Neural crest cell (in vitro differentiated cells): ENCODE data around the gene HNRNPU. TPM values are rescaled to one million over a fixed set of nuclear protein-coding genes. Genes with fewer than 3 reads are reported as not detected.
A peak's percentile ranks its signal among the peaks of the same experiment; 100 is the strongest.

Experiments
- DNase-seq: peaks from one replicate; pipeline ENCODE4 v3.0.0; 2021; ENCODE audit warnings: low read depth, mixed read lengths, low spot score
- H3K27ac Mint-ChIP-seq: one replicate; pipeline ENCODE4 v1.8.0; 2021; ENCODE audit warnings: mild to moderate bottlenecking, mixed read lengths; ENCODE audit not compliant: unreplicated experiment
- H3K27me3 Mint-ChIP-seq: 2 replicates; pipeline ENCODE4 v1.8.0; 2021; ENCODE audit warnings: low read depth, mild to moderate bottlenecking, mixed read lengths
- H3K36me3 Mint-ChIP-seq: 2 replicates; pipeline ENCODE4 v1.8.0; 2021; ENCODE audit warnings: low read depth, mild to moderate bottlenecking, mixed read lengths
- H3K4me1 Mint-ChIP-seq: 2 replicates; pipeline ENCODE4 v1.8.0; 2021; ENCODE audit warnings: mixed read lengths
- H3K4me3 Mint-ChIP-seq: one replicate; pipeline ENCODE4 v1.8.0; 2021; ENCODE audit warnings: mild to moderate bottlenecking, mixed read lengths
- H3K9me3 Mint-ChIP-seq: 2 replicates; pipeline ENCODE4 v1.8.0; 2021; ENCODE audit warnings: mixed read lengths
- CTCF ChIP-seq: fragments of 200-600 bp; sonication (generic); conservative IDR thresholded peaks from 2 replicates; pipeline ENCODE4 v1.5.0; 2021; ENCODE audit warnings: antibody characterized with exemption, mild to moderate bottlenecking
- total RNA-seq: library from RNA; stranded (reverse); gene quantifications from 2 replicates; pipeline ENCODE4 v1.2.1, GENCODE V29; 2021

The HNRNPU gene
- total RNA-seq, 1 donor from 2014 or later = 695 TPM

- Mint-ChIP-seq H3K4me3 (no peak overlapping the region), H3K9me3 (no peaks in the 10 kb centered on the region), H3K27ac (no peak overlapping the region), H3K27me3 (peaks cover 3% of the 10 kb centered on the region), H3K4me1 (peaks cover 11% of the 10 kb centered on the region), H3K36me3 (peaks cover 25% of the 10 kb centered on the region)
- TF ChIP-seq CTCF = no peak
- no peak for DNase-seq
Measured at GRCh38 chr1:244843148-244843978, 21.0 kb downstream of the HNRNPU start.

GRCh38 chr1:244841273-244841927 lies 22.9 kb downstream of the HNRNPU start:
- H3K27ac Mint-ChIP-seq = no peak overlapping the region
- H3K4me3 Mint-ChIP-seq = no peak overlapping the region
- no peaks in the 10 kb centered on the region for H3K9me3 Mint-ChIP-seq
- H3K36me3 Mint-ChIP-seq = peaks cover 26% of the 10 kb centered on the region
- peaks cover 3% of the 10 kb centered on the region for H3K27me3 Mint-ChIP-seq
- TF ChIP-seq CTCF = no peak
- no peak for DNase-seq
- H3K4me1 Mint-ChIP-seq = peaks cover 30% of the 10 kb centered on the region

GRCh38 chr1:244840219-244840794 lies 24.0 kb downstream of the HNRNPU start:
- H3K9me3 Mint-ChIP-seq = no peaks in the 10 kb centered on the region
- DNase-seq = no peak
- no peak for TF ChIP-seq CTCF
- peaks cover 36% of the 10 kb centered on the region for H3K4me1 Mint-ChIP-seq
- peaks cover 7% of the 10 kb centered on the region for H3K27me3 Mint-ChIP-seq
- no peak overlapping the region for H3K27ac Mint-ChIP-seq
- H3K36me3 Mint-ChIP-seq = peaks cover 22% of the 10 kb centered on the region
- H3K4me3 Mint-ChIP-seq = peak overlapping the region; percentile 13

- DNase-seq = no peak
- H3K27ac Mint-ChIP-seq = no peak overlapping the region
- H3K4me1 Mint-ChIP-seq = peaks cover 38% of the 10 kb centered on the region
Measured at GRCh38 chr1:244839656-244840055, 24.7 kb downstream of the HNRNPU start.

More at GRCh38 chr1:244839656-244840055, 24.7 kb downstream of the HNRNPU start:
- H3K9me3 Mint-ChIP-seq = no peaks in the 10 kb centered on the region
- H3K36me3 Mint-ChIP-seq = peaks cover 22% of the 10 kb centered on the region
- TF ChIP-seq CTCF = no peak
- peak overlapping the region; percentile 36 for H3K4me3 Mint-ChIP-seq
- H3K27me3 Mint-ChIP-seq = peaks cover 10% of the 10 kb centered on the region
